Measurements from ENCODE around the gene MGAT3. TPM values are rescaled to one million over a fixed set of nuclear protein-coding genes. Genes with fewer than 3 reads are reported as not detected.

Gene MGAT3
- total RNA-seq, 1 experiment from 2014 or later, result 0.57 TPM

- in situ Hi-C loops (cut with HindIII; ENCODE audit: low pct_unique_long_range_greater_than_20kb, low sequenced_read_pairs), result no loop called here
- CTCF ChIA-PET, result no interaction called here
Measured at GRCh38 chr22:39489094-39490068, 32.6 kb downstream of the MGAT3 start.

DNA sequence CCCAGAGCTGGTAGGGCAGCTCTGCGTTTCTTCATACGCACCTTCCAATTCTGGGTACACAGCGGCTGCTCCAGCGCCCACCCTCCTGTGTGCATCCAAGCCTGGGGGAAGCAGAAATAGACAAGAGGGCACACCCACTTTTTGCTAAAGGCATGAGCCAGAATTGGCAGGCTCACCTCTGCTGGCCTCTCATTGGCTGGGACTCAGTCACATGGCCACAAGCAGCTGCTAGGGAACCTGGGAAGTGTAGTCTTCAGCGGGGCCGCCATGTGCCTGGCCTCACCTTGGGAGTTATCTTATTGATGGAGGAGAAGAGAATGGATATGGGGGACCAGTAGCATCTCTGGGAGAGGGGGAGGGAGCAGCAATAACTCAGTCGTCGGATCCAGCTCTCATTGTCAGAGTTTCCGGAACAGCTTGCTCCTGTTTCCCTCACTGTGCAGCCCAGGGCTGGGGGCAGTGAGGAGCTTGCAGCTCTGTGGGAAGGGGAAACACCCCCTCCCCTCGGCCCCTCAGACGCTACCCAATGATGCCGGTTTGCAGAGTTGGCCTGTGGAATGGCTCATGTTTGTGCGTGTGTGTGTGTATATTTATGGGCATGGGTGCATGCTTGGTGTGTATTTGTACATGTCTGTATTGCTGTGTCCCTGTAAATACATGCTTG lies 33.5 kb downstream of the MGAT3 start:
- intact Hi-C loops (cut with micrococcal nuclease; ENCODE audit: unreplicated experiment), result no loop called here
- Histone ChIP-seq H3K4me3 (ENCODE audit: low read depth in 2 of 2, low read length in 2 of 2) (no peak overlapping the region), H3K9me3 (ENCODE audit: control insufficient read depth, insufficient read depth, low read depth, low read length) (no peaks in the 10 kb centered on the region), H3K27me3 (ENCODE audit: control insufficient read depth, insufficient read depth, low read length) (no peaks in the 10 kb centered on the region), H3K36me3 (ENCODE audit: control insufficient read depth, insufficient read depth, low read length) (no peaks in the 10 kb centered on the region), H3K4me1 (ENCODE audit: control insufficient read depth, insufficient read depth, low read length) (no peaks in the 10 kb centered on the region), H3K27ac (ENCODE audit: low read length) (no peak overlapping the region)
- in situ Hi-C loops (cut with HindIII; ENCODE audit: low pct_unique_long_range_greater_than_20kb, low sequenced_read_pairs), result no loop called here
- no TSS peak for BruUV-seq (replicated peaks)
- TF ChIP-seq, protein P1, sequence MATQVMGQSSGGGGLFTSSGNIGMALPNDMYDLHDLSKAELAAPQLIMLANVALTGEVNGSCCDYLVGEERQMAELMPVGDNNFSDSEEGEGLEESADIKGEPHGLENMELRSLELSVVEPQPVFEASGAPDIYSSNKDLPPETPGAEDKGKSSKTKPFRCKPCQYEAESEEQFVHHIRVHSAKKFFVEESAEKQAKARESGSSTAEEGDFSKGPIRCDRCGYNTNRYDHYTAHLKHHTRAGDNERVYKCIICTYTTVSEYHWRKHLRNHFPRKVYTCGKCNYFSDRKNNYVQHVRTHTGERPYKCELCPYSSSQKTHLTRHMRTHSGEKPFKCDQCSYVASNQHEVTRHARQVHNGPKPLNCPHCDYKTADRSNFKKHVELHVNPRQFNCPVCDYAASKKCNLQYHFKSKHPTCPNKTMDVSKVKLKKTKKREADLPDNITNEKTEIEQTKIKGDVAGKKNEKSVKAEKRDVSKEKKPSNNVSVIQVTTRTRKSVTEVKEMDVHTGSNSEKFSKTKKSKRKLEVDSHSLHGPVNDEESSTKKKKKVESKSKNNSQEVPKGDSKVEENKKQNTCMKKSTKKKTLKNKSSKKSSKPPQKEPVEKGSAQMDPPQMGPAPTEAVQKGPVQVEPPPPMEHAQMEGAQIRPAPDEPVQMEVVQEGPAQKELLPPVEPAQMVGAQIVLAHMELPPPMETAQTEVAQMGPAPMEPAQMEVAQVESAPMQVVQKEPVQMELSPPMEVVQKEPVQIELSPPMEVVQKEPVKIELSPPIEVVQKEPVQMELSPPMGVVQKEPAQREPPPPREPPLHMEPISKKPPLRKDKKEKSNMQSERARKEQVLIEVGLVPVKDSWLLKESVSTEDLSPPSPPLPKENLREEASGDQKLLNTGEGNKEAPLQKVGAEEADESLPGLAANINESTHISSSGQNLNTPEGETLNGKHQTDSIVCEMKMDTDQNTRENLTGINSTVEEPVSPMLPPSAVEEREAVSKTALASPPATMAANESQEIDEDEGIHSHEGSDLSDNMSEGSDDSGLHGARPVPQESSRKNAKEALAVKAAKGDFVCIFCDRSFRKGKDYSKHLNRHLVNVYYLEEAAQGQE (IDR thresholded peaks at IDR 0.05; ENCODE audit: insufficient read depth in 1 of 2, low read depth in 2 of 2, low read length in 1 of 2), result no peak
- TF ChIP-seq SIN3A (IDR thresholded peaks at IDR 0.05; ENCODE audit: borderline replicate concordance, insufficient read depth, low read depth, low read length), result no peak
- CTCF ChIA-PET, result no interaction called here
- ATAC-seq (peak; percentile 91), DNase-seq (ENCODE audit: low read depth, low spot score) (no peak)
- POLR2A ChIA-PET, result interaction anchor here (0.6 kb wide), 1 partner anchor 11 kb away, joined by 5 read pairs; no protein-coding TSS in a partner anchor

More at GRCh38 chr22:39489094-39490068, 32.6 kb downstream of the MGAT3 start:
- Histone ChIP-seq H3K27ac (ENCODE audit: low read length) (no peak overlapping the region), H3K36me3 (ENCODE audit: control insufficient read depth, insufficient read depth, low read length) (no peaks in the 10 kb centered on the region), H3K4me1 (ENCODE audit: control insufficient read depth, insufficient read depth, low read length) (no peaks in the 10 kb centered on the region), H3K27me3 (ENCODE audit: control insufficient read depth, insufficient read depth, low read length) (no peaks in the 10 kb centered on the region), H3K9me3 (ENCODE audit: control insufficient read depth, insufficient read depth, low read depth, low read length) (no peaks in the 10 kb centered on the region), H3K4me3 (ENCODE audit: low read depth in 2 of 2, low read length in 2 of 2) (no peak overlapping the region)
- DNase-seq (ENCODE audit: low read depth, low spot score) (no peak), ATAC-seq (no peak)
- intact Hi-C loops (cut with micrococcal nuclease; ENCODE audit: unreplicated experiment), result no loop called here
- POLR2A ChIA-PET, result no interaction called here
- TF ChIP-seq POLR2AphosphoS5 (IDR thresholded peaks at IDR 0.05; ENCODE audit: low read depth, low read length), result no peak
- TF ChIP-seq TCF7L2 (IDR thresholded peaks at IDR 0.05; ENCODE audit: low read depth, low read length), result no peak
- no peak for TF ChIP-seq SIN3A (IDR thresholded peaks at IDR 0.05; ENCODE audit: borderline replicate concordance, insufficient read depth, low read depth, low read length)
- no peak for TF ChIP-seq CTCF (IDR thresholded peaks at IDR 0.05)
- TF ChIP-seq, protein P1 (IDR thresholded peaks at IDR 0.05; ENCODE audit: insufficient read depth in 1 of 2, low read depth in 2 of 2, low read length in 1 of 2), result no peak
- no TSS peak for BruUV-seq (replicated peaks)
